Vagina (tissue), 2 donors: ENCODE data around the gene OR10A3. TPM values are rescaled to one million over a fixed set of nuclear protein-coding genes. Genes with fewer than 3 reads are reported as not detected.

ENCODE experiments used
- DNase-seq, 2 donors: peaks; one replicate each; pipeline ENCODE4 v3.0.0-alpha.2; 2017; ENCODE audit errors: extremely low spot score in 2 of 2
- H3K27ac ChIP-seq: fragments of 200-600 bp; sonication (generic); one replicate; pipeline ENCODE4 v1.5.1; 2019
- H3K27me3 ChIP-seq: fragments of 200-600 bp; sonication (generic); one replicate; pipeline ENCODE4 v1.5.1; 2019
- H3K36me3 ChIP-seq, 2 donors: fragments of 200-600 bp; sonication (generic); one replicate each; pipeline ENCODE4 v1.5.1; 2017 to 2019
- H3K4me1 ChIP-seq: fragments of 200-600 bp; sonication (generic); one replicate; pipeline ENCODE4 v1.5.1; 2019
- H3K4me3 ChIP-seq, 2 donors: fragments of 200-600 bp; sonication (generic); 1 replicate in 1 of 2; 2 replicates in 1 of 2; pipeline ENCODE4 v1.5.1; 2016 to 2019
- H3K9me3 ChIP-seq: fragments of 200-600 bp; sonication (generic); one replicate; pipeline ENCODE4 v1.5.1; 2019
- POLR2A ChIP-seq, 2 donors: fragments of 450-650 bp; IDR thresholded peaks; one replicate each; pipeline ENCODE4 v1.6.1; 2017; ENCODE audit warnings: antibody characterized with exemption in 2 of 2, mild to moderate bottlenecking in 2 of 2, moderate library complexity in 2 of 2
- POLR2AphosphoS5 ChIP-seq, 2 donors: sonication (generic); formaldehyde crosslinking; IDR thresholded peaks; one replicate each; pipeline ENCODE4 v1.9.0; 2017; ENCODE audit warnings: antibody characterized with exemption in 2 of 2, mild to moderate bottlenecking in 2 of 2, low read depth in 1 of 2; ENCODE audit not compliant: insufficient read depth in 1 of 2
- intact Hi-C: fragments of 100-400 bp; cut with DNase I; formaldehyde crosslinking; loops from one replicate; pipeline ENCODE4 v1.15.1; 2023
- total RNA-seq: library from RNA; depleted of rRNA; stranded (reverse); fragments of >200 nt; gene quantifications from one replicate; pipeline ENCODE4 v1.2.3, GENCODE V29; 2016
- TF ChIP-seq, protein P1 (sequence below), 3 experiments: fragments of 450-650 bp in 2 of 3; fragments of 200-600 bp in 1 of 3; sonication (generic) in 1 of 3; IDR thresholded peaks; one replicate each; pipeline ENCODE4 v1.5.1; 2017 to 2019; ENCODE audit warnings: antibody characterized with exemption in 3 of 3, mild to moderate bottlenecking in 2 of 3, moderate library complexity in 2 of 3

Gene OR10A3
- total RNA-seq, 1 donor from 2014 or later: not detected

- Histone ChIP-seq H3K27me3 (no peaks in the 10 kb centered on the region), H3K9me3 (no peaks in the 10 kb centered on the region), H3K27ac (no peak overlapping the region), H3K4me1 (no peaks in the 10 kb centered on the region), H3K36me3 (no peaks in the 10 kb centered on the region), H3K4me3 (no peak overlapping the region)
- TF ChIP-seq POLR2A (IDR thresholded peaks at IDR 0.05): no peak
- TF ChIP-seq POLR2AphosphoS5 (IDR thresholded peaks at IDR 0.05; ENCODE audit: insufficient read depth in 1 of 2, low read depth in 1 of 2): no peak
- TF ChIP-seq, protein P1, sequence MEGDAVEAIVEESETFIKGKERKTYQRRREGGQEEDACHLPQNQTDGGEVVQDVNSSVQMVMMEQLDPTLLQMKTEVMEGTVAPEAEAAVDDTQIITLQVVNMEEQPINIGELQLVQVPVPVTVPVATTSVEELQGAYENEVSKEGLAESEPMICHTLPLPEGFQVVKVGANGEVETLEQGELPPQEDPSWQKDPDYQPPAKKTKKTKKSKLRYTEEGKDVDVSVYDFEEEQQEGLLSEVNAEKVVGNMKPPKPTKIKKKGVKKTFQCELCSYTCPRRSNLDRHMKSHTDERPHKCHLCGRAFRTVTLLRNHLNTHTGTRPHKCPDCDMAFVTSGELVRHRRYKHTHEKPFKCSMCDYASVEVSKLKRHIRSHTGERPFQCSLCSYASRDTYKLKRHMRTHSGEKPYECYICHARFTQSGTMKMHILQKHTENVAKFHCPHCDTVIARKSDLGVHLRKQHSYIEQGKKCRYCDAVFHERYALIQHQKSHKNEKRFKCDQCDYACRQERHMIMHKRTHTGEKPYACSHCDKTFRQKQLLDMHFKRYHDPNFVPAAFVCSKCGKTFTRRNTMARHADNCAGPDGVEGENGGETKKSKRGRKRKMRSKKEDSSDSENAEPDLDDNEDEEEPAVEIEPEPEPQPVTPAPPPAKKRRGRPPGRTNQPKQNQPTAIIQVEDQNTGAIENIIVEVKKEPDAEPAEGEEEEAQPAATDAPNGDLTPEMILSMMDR (IDR thresholded peaks at IDR 0.05): no peak
- intact Hi-C loops: no loop called here
- DNase-seq: no peak
Measured at GRCh38 chr11:7905961-7906429, 35.5 kb downstream of the OR10A3 start.

DNA sequence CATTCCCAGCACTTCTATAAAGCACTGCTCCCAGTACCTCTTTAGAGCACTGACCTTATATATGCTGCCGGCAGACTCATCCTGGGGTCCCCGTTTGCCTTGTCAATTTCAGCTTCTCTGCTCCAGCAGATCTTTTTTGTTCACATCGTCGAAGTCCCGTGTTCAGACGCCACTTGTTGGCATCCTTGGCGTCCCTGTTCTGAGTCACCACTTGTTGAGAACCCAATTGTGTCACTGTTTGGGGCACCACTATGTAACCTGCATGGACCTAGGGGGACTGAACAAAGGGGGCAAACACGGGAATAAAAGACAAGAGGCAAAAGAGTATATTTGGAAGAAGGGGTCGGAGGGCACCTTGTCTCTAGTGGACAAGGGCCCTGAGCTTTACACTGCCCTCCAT is 36.0 kb downstream of the OR10A3 start:
- H3K4me3 ChIP-seq: no peak overlapping the region
- DNase-seq: no peak
- no peaks in the 10 kb centered on the region for H3K9me3 ChIP-seq
- intact Hi-C loops: no loop called here
- TF ChIP-seq POLR2AphosphoS5 (IDR thresholded peaks at IDR 0.05; ENCODE audit: insufficient read depth in 1 of 2, low read depth in 1 of 2) (no peak), POLR2A (IDR thresholded peaks at IDR 0.05) (no peak)
- TF ChIP-seq, protein P1 (IDR thresholded peaks at IDR 0.05): no peak
- H3K27me3 ChIP-seq: no peaks in the 10 kb centered on the region
- H3K27ac ChIP-seq: no peak overlapping the region
- no peaks in the 10 kb centered on the region for H3K36me3 ChIP-seq
- no peaks in the 10 kb centered on the region for H3K4me1 ChIP-seq

- DNase-seq: no peak
- no peaks in the 10 kb centered on the region for H3K27me3 ChIP-seq
- H3K4me3 ChIP-seq: no peak overlapping the region
- no peaks in the 10 kb centered on the region for H3K4me1 ChIP-seq
- intact Hi-C loops: no loop called here
- H3K9me3 ChIP-seq: no peaks in the 10 kb centered on the region
- no peak overlapping the region for H3K27ac ChIP-seq
- TF ChIP-seq POLR2A (IDR thresholded peaks at IDR 0.05): no peak
- TF ChIP-seq, protein P1 (IDR thresholded peaks at IDR 0.05): no peak
- no peak for TF ChIP-seq POLR2AphosphoS5 (IDR thresholded peaks at IDR 0.05; ENCODE audit: insufficient read depth in 1 of 2, low read depth in 1 of 2)
- no peaks in the 10 kb centered on the region for H3K36me3 ChIP-seq
Measured at GRCh38 chr11:7904917-7905316, 36.6 kb downstream of the OR10A3 start.

GRCh38 chr11:7903940-7904339 is 37.6 kb downstream of the OR10A3 start:
- intact Hi-C loops: loop anchor here (2.0 kb wide), 1 partner anchor 35 kb away; no protein-coding TSS in a partner anchor
- no peak for TF ChIP-seq POLR2A (IDR thresholded peaks at IDR 0.05)
- TF ChIP-seq POLR2AphosphoS5 (IDR thresholded peaks at IDR 0.05; ENCODE audit: insufficient read depth in 1 of 2, low read depth in 1 of 2): no peak
- TF ChIP-seq, protein P1 (IDR thresholded peaks at IDR 0.05): no peak
- Histone ChIP-seq H3K4me3 (no peak overlapping the region), H3K9me3 (no peaks in the 10 kb centered on the region), H3K27me3 (no peaks in the 10 kb centered on the region), H3K36me3 (no peaks in the 10 kb centered on the region), H3K27ac (no peak overlapping the region), H3K4me1 (no peaks in the 10 kb centered on the region)
- DNase-seq: no peak

GRCh38 chr11:7901319-7901854 is 40.1 kb downstream of the OR10A3 start:
- H3K27me3 ChIP-seq: no peaks in the 10 kb centered on the region
- no peaks in the 10 kb centered on the region for H3K4me1 ChIP-seq
- TF ChIP-seq, protein P1 (IDR thresholded peaks at IDR 0.05): no peak
- TF ChIP-seq POLR2AphosphoS5 (IDR thresholded peaks at IDR 0.05; ENCODE audit: insufficient read depth in 1 of 2, low read depth in 1 of 2): no peak
- TF ChIP-seq POLR2A (IDR thresholded peaks at IDR 0.05): no peak
- no peak overlapping the region for H3K4me3 ChIP-seq
- H3K9me3 ChIP-seq: no peaks in the 10 kb centered on the region
- no peak overlapping the region for H3K27ac ChIP-seq
- intact Hi-C loops: no loop called here
- H3K36me3 ChIP-seq: no peaks in the 10 kb centered on the region
- no peak for DNase-seq
